HepG2 (cell line): ENCODE data around the gene CRTC2. TPM values are rescaled to one million over a fixed set of nuclear protein-coding genes. Genes with fewer than 3 reads are reported as not detected.

Experiments used
- ATAC-seq: fragments of 200-7000 bp; cut with Tn5 transposase; 3 replicates; pipeline ENCODE4 v1.9.1; 2020; ENCODE audit warnings: mild to moderate bottlenecking, moderate library complexity
- BruUV-seq: library from RNA; stranded (reverse); fragments of 400-500 nt; replicated peaks from 2 replicates; lab custom pipeline; 2021; lab: Mats Ljungman, UMichigan
- CTCF ChIA-PET: fragments of 300-600 bp; formaldehyde crosslinking; extraction: SDS; loops from one replicate; lab custom pipeline; 2021; ENCODE audit warnings: low total read pairs, inconsistent platforms, low intra/inter-chr PET ratio; lab: Yijun Ruan, JAX
- POLR2A ChIA-PET: fragments of 350-600 bp; sonication (Branson Sonifier 250); formaldehyde crosslinking; loops from one replicate; lab custom pipeline; 2020; ENCODE audit warnings: antibody characterized with exemption, inconsistent platforms; lab: Yijun Ruan, JAX
- DNase-seq: peaks from one replicate; pipeline ENCODE4 v3.0.0-alpha.2; 2015; ENCODE audit warnings: low spot score
- FAIRE-seq: peaks from 3 replicates; lab custom pipeline; 2011; peaks lifted over from hg19 to GRCh38; lab: Jason Lieb, UNC
- H2AFZ ChIP-seq: one replicate; pipeline ENCODE4 v1.6.1; 2011; ENCODE audit warnings: low read length, inconsistent platforms
- H3K27ac ChIP-seq: fragments of 300-600 bp; 3 replicates; pipeline ENCODE4 v1.8.0; 2011; ENCODE audit warnings: mixed run types, mild to moderate bottlenecking, mixed read lengths, low read length, inconsistent platforms; ENCODE audit not compliant: insufficient read depth; ENCODE audit errors: extremely low read length
- H3K27me3 ChIP-seq, 2 experiments: fragments of 200-600 bp in 1 of 2; 2 replicates in 1 of 2; 3 replicates in 1 of 2; pipeline versions ENCODE4 v1.6.0 to v1.8.0; 2011; ENCODE audit warnings: low read length in 2 of 2, mild to moderate bottlenecking in 2 of 2, moderate library complexity in 2 of 2, inconsistent platforms in 1 of 2; ENCODE audit not compliant: insufficient read depth in 2 of 2, control insufficient read depth in 1 of 2
- H3K36me3 ChIP-seq, 2 experiments: fragments of 200-600 bp in 1 of 2; replicated peaks in 1 of 2; 2 replicates in 1 of 2; 3 replicates in 1 of 2; pipeline versions ENCODE4 v1.5.1 to v1.8.0; 2011; ENCODE audit warnings: low read length in 2 of 2, inconsistent platforms in 1 of 2; ENCODE audit not compliant: insufficient read depth in 2 of 2, control insufficient read depth in 1 of 2
- H3K4me1 ChIP-seq: 2 replicates; pipeline ENCODE4 v1.5.1; 2012; ENCODE audit warnings: low read length, inconsistent platforms; ENCODE audit not compliant: insufficient read depth
- H3K4me2 ChIP-seq: 2 replicates; pipeline ENCODE4 v1.6.0; 2011; ENCODE audit warnings: low read depth, low read length, inconsistent platforms
- H3K4me3 ChIP-seq, 3 experiments: fragments of 200-600 bp in 1 of 3; sonication (generic), shearing (Covaris generic) in 1 of 3; replicated peaks in 1 of 3; 2 replicates each; pipeline ENCODE4 v1.5.1; 2011 to 2016; ENCODE audit warnings: low read length in 3 of 3, inconsistent platforms in 2 of 3, low read depth in 2 of 3, mild to moderate bottlenecking in 2 of 3, control low read depth in 1 of 3, mixed read lengths in 1 of 3; ENCODE audit not compliant: insufficient read depth in 1 of 3
- H3K79me2 ChIP-seq: one replicate; pipeline ENCODE4 v1.6.1; 2011; ENCODE audit warnings: low read length, inconsistent platforms; ENCODE audit not compliant: insufficient read depth
- H3K9ac ChIP-seq: 2 replicates; pipeline ENCODE4 v1.6.0; 2011; ENCODE audit warnings: mild to moderate bottlenecking, low read depth, low read length, inconsistent platforms; ENCODE audit not compliant: insufficient read depth
- H3K9me3 ChIP-seq: 2 replicates; pipeline ENCODE4 v1.5.1; 2012; ENCODE audit warnings: mild to moderate bottlenecking, low read length
- H4K20me1 ChIP-seq: 2 replicates; pipeline ENCODE4 v1.6.0; 2011; ENCODE audit warnings: inconsistent platforms, mild to moderate bottlenecking, low read length, moderate library complexity; ENCODE audit not compliant: insufficient read depth
- AKAP8 ChIP-seq: sonication (generic); formaldehyde crosslinking; IDR thresholded peaks from 2 replicates; pipeline ENCODE4 v1.5.1; 2020; ENCODE audit warnings: mild to moderate bottlenecking, missing genetic modification reagents
- CERS6 ChIP-seq: sonication (generic); formaldehyde crosslinking; IDR thresholded peaks from 2 replicates; pipeline ENCODE4 v1.5.0; 2020; ENCODE audit warnings: missing genetic modification reagents
- IRF2 ChIP-seq: IDR thresholded peaks from 2 replicates; pipeline ENCODE4 v1.6.1; 2018; ENCODE audit warnings: missing genetic modification reagents, missing compliant biosample characterization
- ISL2 ChIP-seq: sonication (generic); formaldehyde crosslinking; IDR thresholded peaks from 2 replicates; pipeline ENCODE4 v1.5.0; 2020; ENCODE audit warnings: missing genetic modification reagents
- KLF13 ChIP-seq: sonication (generic); formaldehyde crosslinking; IDR thresholded peaks from 2 replicates; pipeline ENCODE4 v1.4.0; 2020; ENCODE audit warnings: mild to moderate bottlenecking, missing genetic modification reagents
- KLF6 ChIP-seq: IDR thresholded peaks from 2 replicates; pipeline ENCODE4 v1.8.0; 2016; ENCODE audit warnings: missing biosample characterization, missing genetic modification reagents
- NAIF1 ChIP-seq: sonication (generic); formaldehyde crosslinking; IDR thresholded peaks from 2 replicates; pipeline ENCODE4 v1.5.0; 2020; ENCODE audit warnings: mild to moderate bottlenecking, missing genetic modification reagents, borderline replicate concordance
- PHF8 ChIP-seq: sonication (generic); formaldehyde crosslinking; IDR thresholded peaks from 2 replicates; pipeline ENCODE4 v1.5.0; 2020; ENCODE audit warnings: missing genetic modification reagents
- POGZ ChIP-seq: sonication (generic); formaldehyde crosslinking; IDR thresholded peaks from 2 replicates; pipeline ENCODE4 v1.4.0; 2020; ENCODE audit warnings: mild to moderate bottlenecking, missing genetic modification reagents
- POLR2AphosphoS2 ChIP-seq: IDR thresholded peaks from 2 replicates; pipeline ENCODE4 v1.6.1; 2011; ENCODE audit warnings: low read depth, low read length, improper control_type of control experiment
- RBM39 ChIP-seq: fragments of 200-400 bp; formaldehyde crosslinking; IDR thresholded peaks from one replicate; pipeline ENCODE4 v1.6.1; 2018; ENCODE audit warnings: antibody characterized with exemption, mild to moderate bottlenecking, low read depth, low read length; ENCODE audit not compliant: poor library complexity, severe bottlenecking
- SALL1 ChIP-seq: sonication (generic); formaldehyde crosslinking; IDR thresholded peaks from 2 replicates; pipeline ENCODE4 v1.8.0; 2022; ENCODE audit warnings: mild to moderate bottlenecking, missing genetic modification reagents
- ZBTB8A ChIP-seq: sonication (generic); formaldehyde crosslinking; IDR thresholded peaks from 2 replicates; pipeline ENCODE4 v1.4.0; 2020; ENCODE audit warnings: mild to moderate bottlenecking, low read depth, missing genetic modification reagents, borderline replicate concordance
- ZNF234 ChIP-seq: sonication (generic); formaldehyde crosslinking; conservative IDR thresholded peaks from 2 replicates; pipeline ENCODE4 v1.5.1; 2020; ENCODE audit warnings: mild to moderate bottlenecking, missing genetic modification reagents
- ZNF597 ChIP-seq: sonication (generic); formaldehyde crosslinking; IDR thresholded peaks from 2 replicates; pipeline ENCODE4 v1.5.0; 2020; ENCODE audit warnings: missing genetic modification reagents
- ZNF672 ChIP-seq: sonication (generic); formaldehyde crosslinking; IDR thresholded peaks from 2 replicates; pipeline ENCODE4 v1.8.1; 2022; ENCODE audit warnings: missing genetic modification reagents
- ZNF709 ChIP-seq: sonication (generic); formaldehyde crosslinking; IDR thresholded peaks from 2 replicates; pipeline ENCODE4 v1.5.0; 2020; ENCODE audit warnings: mild to moderate bottlenecking, missing genetic modification reagents
- ZNF879 ChIP-seq: sonication (generic); formaldehyde crosslinking; IDR thresholded peaks from 2 replicates; pipeline ENCODE4 v1.8.1; 2023; ENCODE audit warnings: missing genetic modification reagents
- WGBS: methylation state at CpG from one replicate; pipeline ENCODE4 v1.1.6; 2017; ENCODE audit warnings: low lambda C conversion rate; 5-methylcytosine and 5-hydroxymethylcytosine counted together
- in situ Hi-C: cut with HindIII; loops from 2 replicates; pipeline ENCODE4 v1.10.0; 2017; ENCODE audit warnings: low pct_unique_long_range_greater_than_20kb; ENCODE audit not compliant: extremely low pct_ligation_motif_present
- intact Hi-C: fragments of 100-400 bp; cut with micrococcal nuclease; formaldehyde crosslinking; loops from one replicate; pipeline ENCODE4 v1.10.0; 2022; ENCODE audit not compliant: unreplicated experiment
- polyA plus RNA-seq, 8 experiments: library from polyadenylated mRNA; depleted of rRNA in 3 of 8; stranded (reverse) in 7 of 8; unstranded in 1 of 8; fragments of >200 nt; fragmentation: Illumina TruSeq in 4 of 8; extraction: Trizol in 4 of 8; gene quantifications; 2 replicates each; pipeline versions ENCODE4 v1.2.1 to v1.2.3, GENCODE V29; 2011 to 2016; ENCODE audit warnings: low read depth in 4 of 8, missing spikeins in 1 of 8, mixed read lengths in 1 of 8; ENCODE audit not compliant: insufficient read depth in 1 of 8
- total RNA-seq, 5 experiments: library from RNA; depleted of rRNA; stranded (reverse); fragments of >200 nt; fragmentation: Illumina TruSeq; extraction: Trizol; gene quantifications; 2 replicates each; pipeline ENCODE4 v1.2.3, GENCODE V29; 2016; ENCODE audit warnings: low read depth in 1 of 5

CRTC2 gene
- total and polyA plus RNA-seq, 2 of the 13 experiments (the other 11 are each of a cell fraction or from before 2014, with no cell fraction given) = 6.1 to 26.7 TPM

GRCh38 chr1:153921080-153921802 lies 37.2 kb downstream of the CRTC2 start:
- no peaks in the 10 kb centered on the region; a peak in 2 of 5 replicates for H3K27me3 ChIP-seq
- H3K79me2 ChIP-seq = peaks cover 50% of the 10 kb centered on the region
- intact Hi-C loops (loop anchor here (5.0 kb wide), 1 partner anchor 36 kb away; the partner anchor contains the start of gene CRTC2), in situ Hi-C loops (no loop called here)
- H3K4me2 ChIP-seq = peak overlapping the region; percentile 90
- H2AFZ ChIP-seq = no peak overlapping the region
- FAIRE-seq (no peak), DNase-seq (no peak), ATAC-seq (no peak)
- peaks cover 38% of the 10 kb centered on the region for H3K4me1 ChIP-seq
- H3K9me3 ChIP-seq = no peaks in the 10 kb centered on the region
- peak overlapping the region; percentile 74 to 80 (median 79) for H3K4me3 ChIP-seq
- TF ChIP-seq ZNF709 = no peak
- TF ChIP-seq ZNF234 (CRISPR knock-in tag) = no peak
- TF ChIP-seq ZNF597 (CRISPR knock-in tag) = no peak
- no peak for TF ChIP-seq KLF6 (CRISPR knock-in tag)
- no peak for TF ChIP-seq IRF2 (CRISPR knock-in tag)
- TF ChIP-seq PHF8 = no peak
- TF ChIP-seq KLF13 = no peak
- no peak for TF ChIP-seq AKAP8 (CRISPR knock-in tag)
- TF ChIP-seq ISL2 (CRISPR knock-in tag) = no peak
- TF ChIP-seq SALL1 = no peak
- no peak for TF ChIP-seq POLR2AphosphoS2
- TF ChIP-seq NAIF1 (CRISPR knock-in tag) = no peak
- TF ChIP-seq ZNF672 (CRISPR knock-in tag) = no peak
- no peak for TF ChIP-seq ZBTB8A (CRISPR knock-in tag)
- TF ChIP-seq CERS6 (CRISPR knock-in tag) = no peak
- TF ChIP-seq RBM39 = no peak
- TF ChIP-seq POGZ (CRISPR knock-in tag) = no peak
- no peak for TF ChIP-seq ZNF879 (CRISPR knock-in tag)
- BruUV-seq = no TSS peak
- H3K27ac ChIP-seq = peak overlapping the region; percentile 83
- ChIA-PET CTCF (no interaction called here), POLR2A (interaction anchor here (0.6 to 1.0 kb wide), 2 partner anchors 46 to 66 kb away, joined by 3 read pairs; partner anchors contain the start of gene CREB3L4)
- peak overlapping the region; percentile 84 for H3K9ac ChIP-seq
- H4K20me1 ChIP-seq = peaks cover 26% of the 10 kb centered on the region
- H3K36me3 ChIP-seq = peaks cover 0 to 3% of the 10 kb centered on the region in 2 experiments; a peak in 2 of 5 replicates
- WGBS = 47% methylated on average over 3 of the region's 3 CpGs
